Stimulated activated CD8-positive, alpha-beta memory T cell treated with anti-CD3 and anti-CD28 coated beads, Interleukin-4, amount 100 ng/mL, for 1 hour (primary cell): ENCODE results near the gene HNMT.
"Not testable (repeated sequence)": the region's sequence is repeated elsewhere in the genome, so short reads cannot be mapped to it uniquely, and the experiment has no call there.

ENCODE experiments used
- DNase-seq, 2 donors: peaks; one replicate each; pipeline ENCODE4 v3.0.0-alpha.2; 2020; ENCODE audit warnings: low read depth in 2 of 2, low spot score in 1 of 2

HNMT gene

GRCh38 chr2:137945229-137945628, 19.0 kb upstream of the HNMT start:
- no peak for DNase-seq

- no peak for DNase-seq
Measured at GRCh38 chr2:137946227-137946626, 18.0 kb upstream of the HNMT start.

GRCh38 chr2:137947032-137947727, 17.1 kb upstream of the HNMT start:
- DNase-seq: no peak

GRCh38 chr2:137947728-137948336, 16.4 kb upstream of the HNMT start:
- DNase-seq: no peak

- DNase-seq: no peak
Measured at GRCh38 chr2:137948894-137949293, 15.4 kb upstream of the HNMT start.

- DNase-seq: no peak
Measured at GRCh38 chr2:137950238-137950637, 14.0 kb upstream of the HNMT start.

GRCh38 chr2:137951586-137951985, 12.7 kb upstream of the HNMT start:
- no peak for DNase-seq

GRCh38 chr2:137952586-137953129, 11.6 kb upstream of the HNMT start:
- DNase-seq: no peak

- DNase-seq: no peak
Measured at GRCh38 chr2:137955536-137955935, 8.7 kb upstream of the HNMT start.

GRCh38 chr2:137957033-137957432, 7.2 kb upstream of the HNMT start:
- no peak for DNase-seq

- DNase-seq: no peak
Measured at GRCh38 chr2:137959166-137959565, 5.1 kb upstream of the HNMT start.

- no peak for DNase-seq
Measured at GRCh38 chr2:137960223-137960622, 4.0 kb upstream of the HNMT start.

- no peak for DNase-seq
Measured at GRCh38 chr2:137961602-137962001, 2.7 kb upstream of the HNMT start.

- DNase-seq: no peak
Measured at GRCh38 chr2:137963535-137964065, 673 bp upstream of the HNMT start.

GRCh38 chr2:137964859-137965459, 686 bp downstream of the HNMT start:
- DNase-seq: no peak

- no peak for DNase-seq
Measured at GRCh38 chr2:137966043-137966442, 1.8 kb downstream of the HNMT start.

GRCh38 chr2:137967042-137967441, 2.8 kb downstream of the HNMT start:
- DNase-seq: no peak

GRCh38 chr2:137968477-137969417, 4.5 kb downstream of the HNMT start:
- DNase-seq: no peak

- no peak for DNase-seq
Measured at GRCh38 chr2:137969418-137969765, 5.1 kb downstream of the HNMT start.

GRCh38 chr2:137969876-137970275, 5.6 kb downstream of the HNMT start:
- no peak for DNase-seq

GRCh38 chr2:137971259-137971658, 7.0 kb downstream of the HNMT start:
- not testable (repeated sequence) for DNase-seq
